Erythroblast (primary cell): Measurements from ENCODE around the gene TTC16.

Experiments
- GATA1 ChIP-seq: IDR thresholded peaks from 2 replicates; pipeline ENCODE4 v1.6.1; 2011; ENCODE audit warnings: low read depth, mild to moderate bottlenecking, control low read depth, low read length, moderate library complexity
- POLR2A ChIP-seq: IDR thresholded peaks from 2 replicates; pipeline ENCODE4 v1.6.1; 2011; ENCODE audit warnings: mild to moderate bottlenecking, low read length

- TF ChIP-seq POLR2A (no peak), GATA1 (no peak)
Observed at GRCh38 chr9:127762111-127762676, 46.3 kb downstream of the TTC16 start.
